ENCODE measurements around the gene NAIF1. TPM values are rescaled to one million over a fixed set of nuclear protein-coding genes. Genes with fewer than 3 reads are reported as not detected.

Gene NAIF1
- total and polyA plus RNA-seq, 10 of the 15 experiments (the other 5 are each of a cell fraction or from before 2014, with no cell fraction given), result 2.4 to 14.2 (median 7.1) TPM

DNA sequence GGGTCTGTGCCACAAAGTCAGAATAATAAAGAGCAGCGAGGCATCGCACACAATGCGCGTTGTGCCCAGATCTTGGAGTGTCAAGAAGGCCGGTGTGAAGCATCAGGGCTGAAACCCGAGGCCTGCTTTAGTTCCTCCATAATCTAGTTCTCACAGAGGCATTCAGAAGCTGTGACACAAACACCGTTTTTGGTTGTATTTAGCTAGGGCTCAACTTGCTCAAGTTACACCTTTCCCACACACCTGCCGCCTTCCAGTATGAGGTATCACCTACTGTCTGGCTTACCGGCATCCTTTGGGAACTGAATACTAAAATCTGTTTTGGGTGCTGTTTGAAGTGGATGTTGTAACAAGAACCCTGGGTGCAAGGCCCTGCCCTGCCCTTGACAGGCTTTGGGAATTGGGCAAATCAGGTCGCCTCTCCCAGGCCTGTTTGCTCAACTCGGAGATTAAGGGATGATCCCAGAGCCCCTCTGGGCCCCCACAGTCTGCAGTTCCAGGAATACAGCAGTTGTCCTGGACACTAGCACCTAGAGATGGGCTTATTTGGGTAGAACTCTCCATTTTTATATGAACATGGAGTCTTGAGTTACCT lies 27.9 kb upstream of the NAIF1 start:
- Histone ChIP-seq H3K27ac (ENCODE audit: control insufficient read depth, insufficient read depth) (peak overlapping the region; percentile 51), H3K4me3 (no peak overlapping the region), H3K9ac (ENCODE audit: control insufficient read depth, insufficient read depth, low read length) (peak overlapping the region; percentile 34; the same call in 1 of the 2 replicates), H3K36me3 (ENCODE audit: control insufficient read depth in 2 of 2, insufficient read depth in 2 of 2, low read length in 1 of 2) (peaks cover 7 to 16% of the 10 kb centered on the region in 2 experiments; a peak in 3 of 4 replicates), H3K4me1 (ENCODE audit: control insufficient read depth, insufficient read depth, low read length) (peaks cover 25% of the 10 kb centered on the region), H3K9me3 (replicated peaks; ENCODE audit: control insufficient read depth, insufficient read depth, low read length) (no peaks in the 10 kb centered on the region), H4K20me1 (ENCODE audit: control insufficient read depth, insufficient read depth) (peaks cover 3% of the 10 kb centered on the region; the same call in 1 of the 2 replicates), H3K4me2 (ENCODE audit: control insufficient read depth, insufficient read depth) (peak overlapping the region; percentile 85; the same call in 1 of the 2 replicates), H2AFZ (ENCODE audit: control insufficient read depth, low read depth, low read length) (no peak overlapping the region), H3K27me3 (replicated peaks in 1 of 2; ENCODE audit: control insufficient read depth in 2 of 2, insufficient read depth in 2 of 2, low read length in 1 of 2) (no peaks in the 10 kb centered on the region), H3K79me2 (ENCODE audit: control insufficient read depth, insufficient read depth, low read length) (peaks cover 30% of the 10 kb centered on the region)
- DNase-seq (ENCODE audit: low read depth, low spot score) (no peak), ATAC-seq (no peak), FAIRE-seq (no peak)
- ChIA-PET POLR2A (interaction anchor here (1.4 to 2.7 kb wide), 3 partner anchors 22 to 30 kb away, joined by 4 to 12 read pairs (median 11); partner anchors contain the start of genes NAIF1 and SLC25A25), CTCF (interaction anchor here (1.4 to 2.5 kb wide), 6 partner anchors 10 to 152 kb away, joined by 4 to 15 read pairs (median 8); no protein-coding TSS in a partner anchor), RAD21 (ENCODE audit: unreplicated experiment) (interaction anchor here (1.2 to 1.5 kb wide), 3 partner anchors 23 to 139 kb away, joined by 3 to 6 read pairs (median 4); no protein-coding TSS in a partner anchor), SMC1A (ENCODE audit: uncharacterized antibody, unreplicated experiment) (interaction anchor here (1.1 to 3.5 kb wide), 5 partner anchors 10 to 152 kb away, joined by 3 to 21 read pairs (median 6); no protein-coding TSS in a partner anchor)
- no peak for TF ChIP-seq POLR2AphosphoS2 (IDR thresholded peaks at IDR 0.05; ENCODE audit: low read depth, low read length)
- TF ChIP-seq, protein P1, sequence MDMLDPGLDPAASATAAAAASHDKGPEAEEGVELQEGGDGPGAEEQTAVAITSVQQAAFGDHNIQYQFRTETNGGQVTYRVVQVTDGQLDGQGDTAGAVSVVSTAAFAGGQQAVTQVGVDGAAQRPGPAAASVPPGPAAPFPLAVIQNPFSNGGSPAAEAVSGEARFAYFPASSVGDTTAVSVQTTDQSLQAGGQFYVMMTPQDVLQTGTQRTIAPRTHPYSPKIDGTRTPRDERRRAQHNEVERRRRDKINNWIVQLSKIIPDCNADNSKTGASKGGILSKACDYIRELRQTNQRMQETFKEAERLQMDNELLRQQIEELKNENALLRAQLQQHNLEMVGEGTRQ (IDR thresholded peaks at IDR 0.05; ENCODE audit: borderline replicate concordance, low read depth, low read length), result no peak
- no peak for TF ChIP-seq KDM1A (IDR thresholded peaks at IDR 0.05; ENCODE audit: borderline replicate concordance)
- no peak for TF ChIP-seq ESRRA (IDR thresholded peaks at IDR 0.05; ENCODE audit: low read length)
- no peak for TF ChIP-seq HDGF (IDR thresholded peaks at IDR 0.05)
- no TSS peak for BruUV-seq (replicated peaks)
- intact Hi-C loops (cut with micrococcal nuclease; ENCODE audit: unreplicated experiment), result no loop called here
- WGBS (ENCODE audit: insufficient coverage, insufficient replicate concordance, low lambda C conversion rate, missing lambda C conversion rate), result 86% methylated on average over 11 of the region's 11 CpGs
- in situ Hi-C loops (cut with MboI), result no loop called here
